Non-pigmented ciliary epithelial cell (primary cell): ENCODE measurements around the gene HSP90AA1.
"Not testable (repeated sequence)": the region's sequence is repeated elsewhere in the genome, so short reads cannot be mapped to it uniquely, and the experiment has no call there.

Experiments used
- DNase-seq: peaks from one replicate; pipeline ENCODE4 v3.0.0-alpha.2; 2010; ENCODE audit warnings: low read depth

Gene HSP90AA1

DNA sequence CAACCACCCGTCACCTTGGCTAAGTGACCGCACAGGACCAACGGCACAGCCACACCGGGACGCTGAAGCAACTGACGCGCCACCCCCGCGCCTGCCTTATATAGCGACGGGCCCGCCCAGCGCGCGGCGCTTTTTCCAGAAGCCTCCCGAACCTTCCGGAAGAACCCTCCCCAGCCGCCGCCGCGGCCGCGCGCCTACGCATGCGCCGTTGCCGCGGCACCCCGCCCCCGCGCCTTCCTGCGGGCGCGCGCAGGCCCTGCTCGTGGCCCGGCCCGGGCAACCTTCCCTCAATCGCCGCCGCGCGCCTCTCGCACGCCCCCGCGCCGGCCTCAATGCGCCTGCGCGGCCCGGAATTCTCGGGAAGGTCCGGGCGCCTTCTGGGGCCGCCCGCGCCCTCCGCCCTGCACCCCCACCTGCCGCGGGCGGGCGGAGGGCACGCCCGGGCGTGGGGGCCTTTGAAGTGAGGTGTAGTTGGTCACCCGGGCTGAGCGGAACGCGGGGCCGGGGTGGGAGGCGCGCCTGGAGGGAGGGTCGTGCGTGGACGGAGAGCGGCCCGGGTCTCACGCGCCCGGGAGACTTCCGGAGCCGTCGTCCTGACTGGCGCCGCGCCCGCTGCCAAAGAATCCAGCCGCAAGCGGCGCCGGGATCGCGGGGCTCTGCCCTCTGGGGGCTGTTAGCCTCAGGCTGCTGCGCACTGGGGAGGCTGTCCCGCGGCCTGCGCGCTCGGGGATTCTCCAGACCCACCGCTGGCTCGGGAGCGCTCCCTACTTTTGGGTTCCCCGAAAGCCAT, at the start of gene HSP90AA1:
TSS of gene HSP90AA1 (minus strand) at position 73 of the 790 bp plus-strand sequence. CDS start 666 bp downstream, outside the sequence.
- DNase-seq: peak; percentile 18

DNA sequence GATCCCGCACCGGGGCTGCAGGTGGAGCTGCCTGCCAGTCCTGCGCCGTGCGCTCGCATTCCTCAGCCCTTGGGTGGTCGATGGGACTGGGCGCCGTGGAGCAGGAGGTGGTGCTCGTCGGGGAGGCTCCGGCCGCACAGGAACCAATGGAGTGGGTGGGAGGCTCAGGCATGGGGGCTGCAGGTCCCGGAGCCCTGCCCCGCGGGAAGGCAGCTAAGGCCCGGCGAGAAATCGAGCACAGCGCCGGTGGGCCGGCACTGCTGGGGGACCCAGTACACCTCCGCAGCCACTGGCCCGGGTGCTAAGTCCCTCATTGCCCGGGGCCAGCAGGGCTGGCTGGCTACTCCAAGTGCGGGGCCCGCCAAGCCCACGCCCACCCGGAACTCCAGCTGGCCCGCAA, 48.6 kb upstream of the HSP90AA1 start:
- DNase-seq: not testable (repeated sequence)

DNA sequence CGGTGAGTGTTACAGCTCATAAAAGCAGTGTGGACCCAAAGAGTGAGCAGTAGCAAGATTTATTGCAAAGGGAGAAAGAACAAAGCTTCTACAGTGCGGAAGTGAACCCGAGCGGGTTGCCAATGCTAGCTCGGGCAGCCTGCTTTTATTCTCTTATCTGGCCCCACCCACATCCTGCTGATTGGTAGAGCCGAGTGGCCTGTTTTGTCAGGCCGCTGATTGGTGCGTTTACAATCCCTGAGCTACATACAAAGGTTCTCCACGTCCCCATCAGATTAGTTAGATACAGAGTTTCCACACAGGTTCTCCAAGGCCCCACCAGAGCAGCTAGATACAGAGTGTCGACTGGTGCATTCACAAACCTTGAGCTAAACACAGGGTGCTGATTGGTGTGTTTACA, 47.9 kb upstream of the HSP90AA1 start:
- not testable (repeated sequence) for DNase-seq

DNA sequence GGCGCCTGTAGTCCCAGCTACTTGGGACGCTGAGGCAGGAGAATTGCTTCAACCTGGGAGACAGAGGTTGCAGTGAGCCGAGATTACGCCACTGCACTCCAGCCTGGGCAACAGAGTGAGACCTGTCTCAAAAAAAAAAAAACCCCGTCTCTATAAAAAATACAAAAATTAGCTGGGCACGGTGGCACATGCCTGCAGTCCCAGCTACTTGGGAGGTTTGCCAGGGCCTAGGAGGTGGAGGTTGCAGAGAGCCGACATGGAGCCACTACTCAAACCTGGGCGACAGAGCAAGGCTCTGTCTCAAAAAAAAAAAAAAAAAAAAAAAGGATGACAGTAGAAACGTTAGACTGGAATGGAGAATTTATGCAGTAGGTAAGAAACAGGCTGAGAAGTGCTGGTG, 47.2 kb upstream of the HSP90AA1 start:
- not testable (repeated sequence) for DNase-seq

DNA sequence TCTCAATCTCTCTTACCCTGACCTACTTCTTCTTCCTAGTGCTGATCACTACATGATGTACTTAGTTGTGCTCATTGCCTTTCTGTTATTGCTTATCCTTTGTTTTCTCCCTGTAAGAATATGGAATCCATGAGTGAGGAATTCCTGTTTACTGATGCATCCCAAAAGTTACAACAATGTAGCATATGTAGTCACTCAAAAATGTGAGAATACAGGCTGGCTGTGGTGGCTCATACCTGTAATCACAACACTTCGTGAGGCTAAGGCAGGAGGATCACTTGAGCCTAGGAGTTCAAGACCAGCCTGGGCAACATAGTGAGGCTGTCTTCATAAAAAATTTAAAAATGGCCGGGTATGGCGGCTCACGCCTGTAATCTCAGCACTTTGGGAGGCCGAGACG, 44.9 kb upstream of the HSP90AA1 start:
- DNase-seq: no peak

DNA sequence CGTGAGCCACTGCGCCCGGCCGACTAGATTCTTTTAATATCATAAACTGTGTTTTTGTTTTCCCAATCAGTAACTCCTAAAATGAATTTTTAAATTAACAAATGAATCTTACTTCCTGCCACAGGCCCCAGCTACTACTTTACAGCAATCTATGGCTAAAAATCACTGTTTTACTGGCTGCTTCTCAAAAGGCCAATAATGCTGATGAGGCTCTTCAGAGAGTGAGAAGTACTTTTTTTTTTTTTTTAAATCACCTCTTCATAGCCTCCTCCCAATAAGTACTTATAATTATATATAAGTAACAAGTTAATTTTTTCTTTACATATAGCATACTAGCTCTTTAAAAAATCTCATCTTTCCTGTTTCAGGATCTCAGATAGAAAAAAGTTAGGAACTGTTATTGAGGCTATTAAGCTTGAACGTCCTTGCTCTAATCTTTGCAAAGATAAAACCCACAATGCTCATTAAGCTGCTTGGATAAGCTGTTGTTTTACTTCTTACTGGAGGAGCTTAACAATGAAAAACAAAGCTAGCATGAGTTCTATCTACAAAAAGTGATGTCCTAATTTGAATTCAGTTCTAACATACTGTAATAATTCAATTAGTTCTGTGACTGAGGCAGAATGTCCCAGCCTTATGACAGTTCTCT, 40.1 kb upstream of the HSP90AA1 start:
- DNase-seq: no peak

DNA sequence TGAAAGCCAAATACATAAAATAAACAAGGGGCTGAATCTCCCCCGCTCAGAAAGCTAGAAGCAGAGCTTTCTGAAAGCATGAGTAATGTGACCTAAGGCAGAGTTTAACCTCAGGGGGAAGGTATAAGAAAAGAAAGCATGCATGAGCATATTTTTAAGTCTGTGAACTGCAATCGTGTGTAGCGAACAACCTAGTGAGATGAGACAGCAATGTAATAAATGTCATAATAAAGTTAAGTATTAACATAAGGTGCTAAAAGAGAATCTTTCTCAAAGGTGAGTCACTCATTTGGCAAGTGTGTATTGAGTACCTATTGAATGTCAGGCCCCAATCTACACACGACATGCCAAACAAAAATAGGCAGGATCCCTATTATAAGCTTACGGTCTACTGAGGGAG, 38.7 kb upstream of the HSP90AA1 start:
- no peak for DNase-seq

DNA sequence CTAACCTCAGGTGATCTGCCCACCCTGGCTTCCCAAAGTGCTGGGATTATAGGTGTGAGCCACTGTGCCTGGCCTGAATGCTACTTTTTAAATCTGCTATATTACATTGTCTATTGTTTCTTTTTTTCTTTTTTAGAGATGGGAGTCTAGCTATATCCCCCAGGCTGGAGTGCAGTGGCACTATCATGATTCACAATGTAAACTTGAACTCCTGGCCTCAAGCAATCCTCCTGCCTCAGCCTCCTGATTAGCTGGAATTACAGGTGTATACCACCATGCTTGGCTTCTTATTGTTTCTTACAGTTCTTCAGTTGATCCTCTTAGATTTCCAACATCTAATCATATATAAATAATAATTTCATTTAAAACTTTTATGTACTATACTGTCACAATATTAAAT, 37.6 kb upstream of the HSP90AA1 start:
- no peak for DNase-seq

DNA sequence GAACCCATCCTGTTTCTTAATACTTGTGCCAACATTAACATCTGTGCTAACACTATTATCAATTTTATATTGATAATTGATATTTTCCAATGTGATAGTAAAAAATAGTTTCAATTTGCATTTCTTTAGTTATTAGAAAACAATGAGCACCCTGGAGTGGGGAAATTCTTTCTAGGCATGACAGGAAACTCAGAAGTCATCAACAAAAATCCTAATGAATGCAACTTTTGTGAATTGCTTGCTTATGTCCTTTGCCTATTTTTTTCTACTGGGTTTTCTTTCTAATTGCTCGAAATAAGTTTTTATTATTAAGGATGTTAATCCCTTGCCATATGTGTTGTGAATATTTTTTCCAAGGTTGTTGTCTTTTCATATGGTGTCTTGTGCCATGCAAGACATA, 34.7 kb upstream of the HSP90AA1 start:
- DNase-seq: no peak

DNA sequence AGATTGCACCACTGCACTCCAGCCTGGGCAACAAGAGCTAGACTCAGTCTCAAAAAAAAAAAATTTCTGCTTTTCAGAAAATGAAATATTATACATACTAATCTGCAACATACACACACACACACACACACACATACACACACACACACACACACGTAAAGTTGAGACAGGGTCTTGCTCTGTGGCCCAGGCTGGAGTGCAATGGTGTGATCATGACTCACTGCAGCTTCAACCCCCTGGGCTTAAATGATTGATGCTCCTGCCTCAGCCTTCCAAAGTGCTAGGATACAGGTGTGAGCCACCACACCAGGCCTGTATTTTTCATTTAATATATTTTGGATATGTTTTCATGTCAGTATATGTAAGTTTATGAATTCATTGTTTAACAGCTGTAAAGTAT, 34.0 kb upstream of the HSP90AA1 start:
- DNase-seq: no peak

DNA sequence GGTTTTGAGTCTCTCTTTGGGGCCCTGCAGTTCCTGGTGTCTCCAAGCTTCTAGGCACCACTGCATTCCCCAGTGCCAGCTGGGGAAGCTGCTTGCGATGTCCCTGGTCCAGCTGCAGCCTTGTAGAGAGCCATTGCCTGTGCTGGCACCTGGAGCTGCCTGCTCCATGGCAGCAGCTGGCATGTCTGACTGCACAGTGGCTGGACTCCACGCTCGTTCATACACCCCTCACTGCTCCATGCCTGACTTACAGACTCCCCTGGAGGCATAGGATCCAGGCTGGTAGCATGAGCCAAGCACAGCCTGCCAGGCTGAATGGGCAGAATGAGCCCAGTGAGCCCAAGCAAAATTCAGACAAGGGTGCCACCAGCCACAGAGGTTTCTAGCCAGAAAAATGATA, 31.0 kb upstream of the HSP90AA1 start:
- no peak for DNase-seq

DNA sequence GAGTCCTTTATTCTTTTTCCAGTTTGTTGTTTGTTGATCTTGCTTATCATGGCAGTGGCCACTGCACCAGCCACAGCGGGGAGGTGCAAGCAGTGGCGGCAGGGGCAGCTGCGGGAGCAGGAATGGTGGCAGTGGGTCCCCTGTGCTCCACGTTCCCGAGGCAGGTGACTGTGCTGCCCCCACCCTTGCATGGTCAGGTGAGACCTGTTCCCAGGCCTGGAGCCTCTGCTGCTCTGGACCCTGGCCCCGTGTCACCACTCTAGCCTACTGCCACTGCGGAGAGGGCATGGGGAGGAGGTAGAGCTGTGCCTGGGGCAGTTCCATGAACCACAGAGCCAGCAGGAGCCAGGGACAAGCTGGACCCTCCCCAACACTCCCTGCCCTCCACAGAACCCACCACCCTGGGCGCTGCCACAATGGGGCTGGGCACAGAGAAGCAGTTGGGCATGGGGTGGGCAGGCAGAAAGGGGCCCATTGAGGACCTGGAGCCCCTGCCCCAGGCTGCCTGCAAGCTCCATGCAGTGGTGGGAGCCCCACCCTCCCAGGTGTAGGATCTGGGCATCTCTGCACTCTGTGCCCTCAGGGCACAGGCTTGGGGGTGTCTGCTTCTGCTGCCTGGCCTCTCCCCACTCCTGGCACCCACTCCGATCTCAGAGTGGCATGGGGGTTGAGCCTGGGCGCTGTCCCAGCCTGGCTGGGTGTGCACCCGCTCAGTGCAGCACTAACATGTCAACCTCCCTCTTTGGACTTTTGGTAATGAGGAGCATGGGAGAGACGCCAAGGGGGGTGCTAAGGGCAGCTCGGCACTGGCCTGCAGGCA, 29.7 kb upstream of the HSP90AA1 start:
- no peak for DNase-seq

DNA sequence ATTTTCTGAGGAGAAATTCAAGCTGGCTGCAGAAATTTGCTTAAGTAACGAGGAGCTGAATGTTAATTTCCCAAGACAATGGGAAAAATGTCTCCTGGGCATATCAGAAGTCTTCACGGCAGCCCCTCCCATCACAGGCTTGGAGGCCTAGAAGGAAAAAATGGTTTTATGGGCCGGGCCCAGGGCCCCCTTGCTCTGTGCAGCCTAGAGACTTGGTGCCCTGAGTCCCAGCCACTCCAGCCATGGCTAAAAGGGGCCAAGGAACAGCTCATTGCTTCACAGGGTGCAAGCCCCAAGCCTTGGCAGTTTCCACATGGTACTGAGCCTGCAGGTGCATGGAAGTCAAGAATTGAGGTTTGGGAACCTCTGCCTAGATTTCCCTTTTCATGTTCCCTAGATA, 24.3 kb upstream of the HSP90AA1 start:
- no peak for DNase-seq

DNA sequence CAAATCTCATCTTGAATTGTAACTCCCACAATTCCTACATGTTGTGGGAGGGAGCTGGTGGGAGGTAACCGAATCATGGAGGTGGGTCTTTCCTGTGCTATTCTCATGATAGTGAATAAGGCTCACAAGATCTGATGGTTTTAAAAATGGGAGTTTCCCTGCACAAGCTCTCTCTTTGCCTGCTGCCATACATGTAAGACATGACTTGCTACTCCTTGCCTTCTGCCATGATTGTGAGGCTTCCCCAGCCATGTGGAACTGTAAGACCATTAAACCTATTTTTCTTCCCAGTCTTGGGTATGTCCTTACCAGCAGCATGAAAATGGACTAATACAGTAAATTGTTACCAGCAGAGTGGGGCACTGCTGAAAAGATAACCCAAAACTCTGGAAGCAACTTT, 22.5 kb upstream of the HSP90AA1 start:
- DNase-seq: not testable (repeated sequence)

DNA sequence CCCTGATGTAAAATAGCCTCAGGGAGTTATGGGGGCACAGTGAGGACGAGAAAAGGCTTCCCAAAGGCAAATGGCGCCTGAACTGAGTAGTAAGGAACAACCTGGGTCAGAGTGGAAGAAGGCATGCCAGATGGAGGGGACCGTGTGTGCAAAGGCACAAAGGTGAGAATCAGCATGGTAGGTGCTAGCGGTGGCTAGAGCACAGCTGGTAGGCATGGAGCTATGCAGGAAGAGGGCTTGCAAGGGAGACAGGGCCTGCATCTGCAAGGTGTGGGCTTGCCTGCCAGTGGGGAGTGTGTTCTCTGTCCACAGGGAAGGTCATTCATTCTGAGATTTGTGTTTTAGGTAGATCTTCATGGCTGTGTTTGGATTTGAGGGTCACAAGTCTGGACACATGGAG, 18.5 kb upstream of the HSP90AA1 start:
- DNase-seq: no peak

DNA sequence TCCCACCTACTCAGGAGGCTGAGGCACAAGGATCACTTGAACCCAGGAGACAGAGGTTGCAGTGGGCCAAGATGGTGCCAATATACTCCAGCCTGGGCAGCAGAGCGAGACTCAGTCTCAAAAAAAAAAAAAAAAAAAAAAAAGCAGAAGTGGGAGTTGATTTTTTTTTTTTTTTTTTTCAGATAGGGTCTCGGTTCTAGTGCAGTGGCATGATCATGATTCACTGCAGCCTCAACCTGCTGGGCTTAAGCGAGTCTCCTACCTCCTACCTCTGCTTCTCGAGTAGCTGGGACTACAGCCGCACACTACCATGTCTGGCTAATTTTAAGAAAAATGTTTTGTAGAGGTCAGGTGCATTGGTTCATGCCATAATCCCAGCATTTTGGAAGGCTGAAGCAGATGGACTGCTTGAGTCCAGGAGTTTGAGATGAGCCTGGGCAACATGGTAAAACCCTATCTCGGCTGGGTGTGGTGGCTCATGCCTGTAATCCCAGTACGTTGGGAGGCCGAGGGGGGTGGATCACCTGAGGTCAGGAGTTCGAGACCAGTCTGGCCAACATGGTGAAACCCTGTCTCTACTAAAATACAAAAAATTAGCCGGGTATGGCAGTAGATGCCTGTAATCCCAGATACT, 16.3 kb upstream of the HSP90AA1 start:
- DNase-seq: no peak

DNA sequence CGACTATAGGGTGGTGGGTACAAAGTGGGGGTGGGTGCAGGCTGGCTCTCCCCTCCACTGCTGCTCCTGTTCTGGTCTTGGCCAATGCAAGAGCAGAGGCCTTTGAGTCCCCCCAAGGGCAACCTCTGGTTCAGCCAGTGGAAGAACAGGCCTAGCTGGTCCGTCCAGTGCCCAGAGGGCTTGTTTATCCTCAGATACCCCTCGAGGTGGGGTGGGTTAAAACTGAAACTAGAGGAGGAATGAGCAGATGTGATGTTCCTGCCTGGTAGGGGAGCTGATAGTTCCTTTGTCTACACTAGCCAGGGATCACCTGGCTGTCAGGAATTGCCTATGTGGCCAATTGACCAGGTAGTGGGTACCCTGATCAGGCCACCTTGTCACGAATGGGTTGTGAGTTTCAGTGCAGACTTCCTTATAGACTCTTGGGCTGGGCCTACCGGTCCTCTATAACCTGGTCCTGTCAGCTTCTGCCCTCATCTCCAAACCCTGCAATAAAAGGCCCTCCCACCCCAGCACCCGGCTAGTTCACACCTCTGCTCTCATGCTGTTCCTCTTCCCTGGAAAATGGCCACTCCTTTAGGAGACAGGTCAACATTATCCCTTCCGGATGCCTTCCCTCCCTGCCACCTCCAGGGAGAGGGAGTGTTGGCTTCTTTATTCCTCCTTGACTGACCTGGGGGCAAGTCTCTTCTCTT, 10.7 kb upstream of the HSP90AA1 start:
- DNase-seq: no peak

DNA sequence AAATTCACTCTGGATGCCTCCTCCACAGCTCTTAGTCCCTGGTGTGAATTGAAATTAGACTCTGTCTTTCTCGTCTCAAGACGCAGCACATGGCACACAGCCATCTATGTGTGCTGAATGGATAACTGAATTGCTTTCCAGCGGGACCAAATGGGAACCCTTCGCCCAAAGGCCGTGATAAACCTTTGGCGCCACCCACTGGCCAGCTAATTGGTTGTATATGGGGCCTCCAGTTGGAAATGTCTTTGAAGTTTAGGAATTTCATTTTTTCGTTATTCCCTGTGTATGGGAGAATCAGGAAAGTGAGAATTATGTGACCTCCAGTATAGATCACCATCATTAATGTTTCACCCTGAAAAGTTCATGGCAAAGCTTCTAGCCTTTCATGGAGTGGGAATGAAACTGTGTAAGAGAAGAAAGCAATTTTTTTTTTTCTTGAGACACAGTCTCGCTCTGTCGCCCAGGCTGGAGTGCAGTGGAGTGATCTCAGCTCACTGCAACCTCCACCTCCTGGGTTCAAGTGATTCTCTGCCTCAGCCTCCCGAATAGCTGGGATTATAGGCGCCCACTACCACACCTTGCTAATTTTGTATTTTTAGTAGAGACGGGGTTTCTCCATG, 9.8 kb upstream of the HSP90AA1 start:
- peak; percentile 23 for DNase-seq

DNA sequence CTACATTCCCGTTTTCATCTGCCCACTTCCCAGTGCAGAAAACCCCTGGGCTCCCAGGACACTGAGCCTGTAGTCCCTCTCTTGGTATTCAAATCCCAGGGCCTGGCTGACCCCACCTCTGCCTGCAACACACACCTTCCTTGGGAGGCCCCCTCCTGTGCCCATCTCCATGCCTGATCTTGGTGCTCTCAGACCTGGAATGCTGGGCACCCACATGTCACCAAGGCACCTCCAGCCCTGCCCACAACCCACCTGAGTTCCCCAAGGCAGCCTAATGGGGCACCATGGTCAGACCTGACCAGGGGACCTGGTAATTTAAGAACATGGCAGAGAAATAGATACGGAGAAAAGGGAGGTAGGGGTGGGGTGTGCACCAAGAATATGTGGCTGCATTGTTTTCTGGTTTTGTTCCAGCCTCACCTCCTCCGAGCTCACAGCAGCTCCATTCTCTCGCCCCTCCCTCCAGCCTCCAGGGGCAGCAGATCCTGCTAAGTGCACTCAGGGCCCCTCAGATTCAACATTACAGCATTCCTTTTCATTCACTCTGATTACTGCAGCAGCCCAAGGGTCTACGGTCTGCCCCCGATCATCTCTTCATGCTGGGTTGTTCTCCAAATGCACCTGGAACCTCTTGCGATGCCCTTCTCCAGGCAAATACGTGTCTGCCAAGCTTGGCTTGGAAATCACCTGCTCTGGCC, 9.2 kb upstream of the HSP90AA1 start:
- no peak for DNase-seq

DNA sequence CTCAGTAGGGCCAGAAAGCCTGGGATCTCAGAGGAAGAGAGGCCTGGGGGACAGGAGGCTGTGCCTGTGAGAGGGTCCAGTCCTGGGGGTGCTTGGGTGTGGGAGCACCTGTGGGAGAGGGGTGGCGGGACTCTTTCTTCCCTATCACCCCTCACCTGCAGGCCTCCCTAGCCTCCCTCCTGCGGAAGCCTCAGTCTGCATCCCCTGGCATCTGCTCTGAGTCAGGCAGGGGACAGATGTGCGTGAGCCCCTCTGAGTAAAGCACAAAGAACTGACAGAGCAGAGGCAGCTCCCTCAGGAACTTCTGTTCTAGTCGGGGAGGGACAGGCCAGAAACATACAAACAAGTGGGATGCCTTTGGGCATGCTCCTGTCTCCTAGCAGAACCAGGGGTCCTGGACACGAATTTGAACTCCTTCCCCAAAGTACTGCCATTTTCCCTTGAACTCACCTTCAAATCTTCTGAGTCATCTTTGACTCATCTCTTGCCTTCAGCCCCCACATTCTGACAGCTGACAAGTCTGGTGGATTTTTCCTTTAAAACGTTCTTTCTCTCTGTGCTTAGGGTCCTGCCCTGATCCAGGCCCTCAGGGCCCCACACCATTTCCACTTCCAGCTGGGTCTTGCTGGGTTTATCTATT, 8.5 kb upstream of the HSP90AA1 start:
- DNase-seq: no peak
